Motor neuron (in vitro differentiated cells): ENCODE data around the gene ZMIZ1. TPM values are rescaled to one million over a fixed set of nuclear protein-coding genes. Genes with fewer than 3 reads are reported as not detected.

Source experiments
- ATAC-seq, 8 experiments: fragments of 200-7000 bp; cut with Tn5 transposase; replicated peaks in 6 of 8; 2 replicates each; pipeline ENCODE4 v1.8.0; 2021; ENCODE audit warnings: mild to moderate bottlenecking in 8 of 8, moderate library complexity in 8 of 8
- H3K27ac ChIP-seq, 2 donors: fragments of 250-450 bp; sonication (Bioruptor Pico); 2 replicates each; pipeline ENCODE4 v1.9.0; 2021; ENCODE audit warnings: antibody characterized with exemption in 2 of 2, mild to moderate bottlenecking in 2 of 2, moderate library complexity in 1 of 2
- H3K4me1 ChIP-seq, 2 donors: fragments of 250-450 bp; sonication (Bioruptor Pico); replicated peaks in 1 of 2; 2 replicates each; pipeline ENCODE4 v1.6.1; 2021; ENCODE audit warnings: antibody characterized with exemption in 2 of 2, mild to moderate bottlenecking in 2 of 2, moderate library complexity in 1 of 2
- H3K4me3 ChIP-seq, 5 donors: fragments of 250-450 bp; sonication (Bioruptor Pico); 2 replicates each; pipeline ENCODE4 v1.9.0; 2021; ENCODE audit warnings: antibody characterized with exemption in 5 of 5, mild to moderate bottlenecking in 5 of 5, moderate library complexity in 4 of 5
- WGBS, 10 experiments: fragments of 450-650 bp; shearing (Covaris generic); methylation state at CpG; one replicate each; pipeline ENCODE4 v1.0.0; 2022; 5-methylcytosine and 5-hydroxymethylcytosine counted together
- in situ Hi-C, 9 experiments: fragments of 400-800 bp; cut with MboI; loops; one replicate each; pipeline ENCODE4 v1.15.0; 2021; ENCODE audit warnings: low sequenced_read_pairs in 9 of 9, low pct_unique_long_range_greater_than_20kb in 2 of 9; ENCODE audit not compliant: unreplicated experiment in 9 of 9
- total RNA-seq, 8 experiments: library from RNA; unstranded; fragments of 300-600 nt; gene quantifications; 2 replicates each; pipeline versions ENCODE4 v1.2.3 to v1.2.4, GENCODE V29; 2022

Gene ZMIZ1
- total RNA-seq, 8 experiments from 2014 or later, result 15.8 to 79.9 (median 50.0) TPM

GRCh38 chr10:79093658-79094411 is 25.1 kb downstream of the ZMIZ1 start:
- Histone ChIP-seq H3K4me1 (peaks cover 46 to 58% of the 10 kb centered on the region in 2 donors), H3K27ac (peak overlapping the region; percentile 8 to 60), H3K4me3 (no peak overlapping the region)
- peak in 5 of 8 experiments; percentile 25 to 55 (median 47) for ATAC-seq
- in situ Hi-C loops, result loop anchor here in 3 of 9 experiments (25.0 kb wide), 2 partner anchors 93 to 1057 kb away; partner anchors contain the start of genes POLR3A (in 1 of the 3) and RPS24 (in 1 of the 3)
- 57 to 100% (median 88%) methylated on average over 1 to 11 of the region's 24 CpGs; no CpG with 5 or more reads in 3 of the 10 experiments for WGBS, 10 experiments

- H3K4me3 ChIP-seq, result no peak overlapping the region
- H3K27ac ChIP-seq, result peak overlapping the region in 1 of 2 donors; percentile 60
- WGBS, 10 experiments, result 73 to 100% (median 89%) methylated on average over 1 to 8 of the region's 12 CpGs; no CpG with 5 or more reads in 2 of the 10 experiments
- ATAC-seq, result no peak
- in situ Hi-C loops, result loop anchor here in 3 of 9 experiments (25.0 kb wide), 2 partner anchors 93 to 1057 kb away; partner anchors contain the start of genes POLR3A (in 1 of the 3) and RPS24 (in 1 of the 3)
- peaks cover 41 to 51% of the 10 kb centered on the region in 2 donors for H3K4me1 ChIP-seq
Measured at GRCh38 chr10:79094412-79095175, 25.8 kb downstream of the ZMIZ1 start.

GRCh38 chr10:79095316-79095715 is 26.6 kb downstream of the ZMIZ1 start:
- WGBS, 10 experiments, result 60 to 100% (median 93%) methylated on average over 1 to 7 of the region's 11 CpGs; no CpG with 5 or more reads in 3 of the 10 experiments
- Histone ChIP-seq H3K27ac (peak overlapping the region in 1 of 2 donors; percentile 82), H3K4me3 (no peak overlapping the region), H3K4me1 (peaks cover 36 to 43% of the 10 kb centered on the region in 2 donors)
- in situ Hi-C loops, result loop anchor here in 3 of 9 experiments (25.0 kb wide), 2 partner anchors 92 to 1058 kb away; partner anchors contain the start of genes POLR3A (in 1 of the 3) and RPS24 (in 1 of the 3)
- ATAC-seq, result no peak

GRCh38 chr10:79096514-79096913 is 27.7 kb downstream of the ZMIZ1 start:
- 80 to 100% (median 88%) methylated on average over 1 to 4 of the region's 5 CpGs; no CpG with 5 or more reads in 7 of the 10 experiments for WGBS, 10 experiments
- no peak for ATAC-seq
- peak overlapping the region in 1 of 2 donors; percentile 82 for H3K27ac ChIP-seq
- peaks cover 36 to 53% of the 10 kb centered on the region in 2 donors for H3K4me1 ChIP-seq
- in situ Hi-C loops, result loop anchor here in 3 of 9 experiments (25.0 kb wide), 2 partner anchors 91 to 1059 kb away; partner anchors contain the start of genes POLR3A (in 1 of the 3) and RPS24 (in 1 of the 3)
- no peak overlapping the region for H3K4me3 ChIP-seq

- Histone ChIP-seq H3K4me1 (peaks cover 44 to 59% of the 10 kb centered on the region in 2 donors), H3K4me3 (no peak overlapping the region), H3K27ac (peak overlapping the region in 1 of 2 donors; percentile 82)
- ATAC-seq, result peak in 5 of 8 experiments; percentile 54 to 80 (median 74)
- 44 to 100% (median 85%) methylated on average over 1 to 7 of the region's 11 CpGs; no CpG with 5 or more reads in 2 of the 10 experiments for WGBS, 10 experiments
- in situ Hi-C loops, result loop anchor here in 3 of 9 experiments (25.0 kb wide), 2 partner anchors 90 to 1060 kb away; partner anchors contain the start of genes POLR3A (in 1 of the 3) and RPS24 (in 1 of the 3)
Measured at GRCh38 chr10:79097021-79097872, 28.5 kb downstream of the ZMIZ1 start.

GRCh38 chr10:79098061-79098460 is 29.3 kb downstream of the ZMIZ1 start:
- ATAC-seq, result no peak
- no peak overlapping the region for H3K27ac ChIP-seq
- in situ Hi-C loops, result loop anchor here in 3 of 9 experiments (25.0 kb wide), 2 partner anchors 89 to 1061 kb away; partner anchors contain the start of genes POLR3A (in 1 of the 3) and RPS24 (in 1 of the 3)
- H3K4me1 ChIP-seq, result peaks cover 47 to 59% of the 10 kb centered on the region in 2 donors
- WGBS, 10 experiments, result 80 to 100% (median 89%) methylated on average over 1 to 5 of the region's 5 CpGs; no CpG with 5 or more reads in 5 of the 10 experiments
- no peak overlapping the region for H3K4me3 ChIP-seq

- H3K4me3 ChIP-seq, result no peak overlapping the region
Measured at GRCh38 chr10:79098596-79099015, 29.8 kb downstream of the ZMIZ1 start.

GRCh38 chr10:79099898-79100448 is 31.2 kb downstream of the ZMIZ1 start:
- Histone ChIP-seq H3K4me1 (peaks cover 44 to 48% of the 10 kb centered on the region in 2 donors), H3K27ac (peak overlapping the region in 1 of 2 donors; percentile 0), H3K4me3 (no peak overlapping the region)
- no peak for ATAC-seq
- WGBS, 10 experiments, result 100% methylated on average over 1 to 2 of the region's 2 CpGs; no CpG with 5 or more reads in 7 of the 10 experiments
- in situ Hi-C loops, result loop anchor here in 3 of 9 experiments (25.0 kb wide), 2 partner anchors 87 to 1063 kb away; partner anchors contain the start of genes POLR3A (in 1 of the 3) and RPS24 (in 1 of the 3)

More at GRCh38 chr10:79098596-79099015, 29.8 kb downstream of the ZMIZ1 start:
- Histone ChIP-seq H3K27ac (no peak overlapping the region), H3K4me1 (peaks cover 47 to 54% of the 10 kb centered on the region in 2 donors)
- WGBS, 10 experiments, result 88 to 100% (median 100%) methylated on average over 1 to 8 of the region's 10 CpGs; no CpG with 5 or more reads in 5 of the 10 experiments
- in situ Hi-C loops, result loop anchor here in 3 of 9 experiments (25.0 kb wide), 2 partner anchors 89 to 1061 kb away; partner anchors contain the start of genes POLR3A (in 1 of the 3) and RPS24 (in 1 of the 3)
- peak in 1 of 8 experiments; percentile 32 for ATAC-seq

- Histone ChIP-seq H3K4me1 (peaks cover 43 to 51% of the 10 kb centered on the region in 2 donors), H3K27ac (peak overlapping the region; percentile 0 to 35), H3K4me3 (no peak overlapping the region)
- in situ Hi-C loops, result no loop called here
- ATAC-seq, result no peak
- WGBS, 10 experiments, result 39 to 100% (median 91%) methylated on average over 1 to 4 of the region's 5 CpGs; no CpG with 5 or more reads in 5 of the 10 experiments
Measured at GRCh38 chr10:79100771-79101170, 32.0 kb downstream of the ZMIZ1 start.

GRCh38 chr10:79101560-79102497 is 33.1 kb downstream of the ZMIZ1 start:
- Histone ChIP-seq H3K27ac (peak overlapping the region; percentile 45 to 78), H3K4me3 (no peak overlapping the region), H3K4me1 (peaks cover 39 to 50% of the 10 kb centered on the region in 2 donors)
- WGBS, 10 experiments, result 0 to 80% (median 45%) methylated on average over 1 to 7 of the region's 22 CpGs; no CpG with 5 or more reads in 5 of the 10 experiments
- in situ Hi-C loops, result no loop called here
- peak; percentile 58 to 94 (median 85) for ATAC-seq
